ENCODE data around the gene PCDHB11.
"Not testable (repeated sequence)": the region's sequence is repeated elsewhere in the genome, so short reads cannot be mapped to it uniquely, and the experiment has no call there.

- TF ChIP-seq, protein P1, sequence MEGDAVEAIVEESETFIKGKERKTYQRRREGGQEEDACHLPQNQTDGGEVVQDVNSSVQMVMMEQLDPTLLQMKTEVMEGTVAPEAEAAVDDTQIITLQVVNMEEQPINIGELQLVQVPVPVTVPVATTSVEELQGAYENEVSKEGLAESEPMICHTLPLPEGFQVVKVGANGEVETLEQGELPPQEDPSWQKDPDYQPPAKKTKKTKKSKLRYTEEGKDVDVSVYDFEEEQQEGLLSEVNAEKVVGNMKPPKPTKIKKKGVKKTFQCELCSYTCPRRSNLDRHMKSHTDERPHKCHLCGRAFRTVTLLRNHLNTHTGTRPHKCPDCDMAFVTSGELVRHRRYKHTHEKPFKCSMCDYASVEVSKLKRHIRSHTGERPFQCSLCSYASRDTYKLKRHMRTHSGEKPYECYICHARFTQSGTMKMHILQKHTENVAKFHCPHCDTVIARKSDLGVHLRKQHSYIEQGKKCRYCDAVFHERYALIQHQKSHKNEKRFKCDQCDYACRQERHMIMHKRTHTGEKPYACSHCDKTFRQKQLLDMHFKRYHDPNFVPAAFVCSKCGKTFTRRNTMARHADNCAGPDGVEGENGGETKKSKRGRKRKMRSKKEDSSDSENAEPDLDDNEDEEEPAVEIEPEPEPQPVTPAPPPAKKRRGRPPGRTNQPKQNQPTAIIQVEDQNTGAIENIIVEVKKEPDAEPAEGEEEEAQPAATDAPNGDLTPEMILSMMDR (IDR thresholded peaks at IDR 0.05), result not testable (repeated sequence)
- not testable (repeated sequence) for TF ChIP-seq POLR2AphosphoS5 (IDR thresholded peaks at IDR 0.05; ENCODE audit: insufficient read depth in 1 of 2, low read depth in 1 of 2)
These were observed 10.3 kb upstream of the PCDHB11 start for GRCh38 chr5:141189131-141189530.
